ENCODE results near the gene IRX4. TPM values are rescaled to one million over a fixed set of nuclear protein-coding genes. Genes with fewer than 3 reads are reported as not detected.

IRX4 gene
- total RNA-seq, 1 experiment from 2014 or later: 44.7 TPM

DNA sequence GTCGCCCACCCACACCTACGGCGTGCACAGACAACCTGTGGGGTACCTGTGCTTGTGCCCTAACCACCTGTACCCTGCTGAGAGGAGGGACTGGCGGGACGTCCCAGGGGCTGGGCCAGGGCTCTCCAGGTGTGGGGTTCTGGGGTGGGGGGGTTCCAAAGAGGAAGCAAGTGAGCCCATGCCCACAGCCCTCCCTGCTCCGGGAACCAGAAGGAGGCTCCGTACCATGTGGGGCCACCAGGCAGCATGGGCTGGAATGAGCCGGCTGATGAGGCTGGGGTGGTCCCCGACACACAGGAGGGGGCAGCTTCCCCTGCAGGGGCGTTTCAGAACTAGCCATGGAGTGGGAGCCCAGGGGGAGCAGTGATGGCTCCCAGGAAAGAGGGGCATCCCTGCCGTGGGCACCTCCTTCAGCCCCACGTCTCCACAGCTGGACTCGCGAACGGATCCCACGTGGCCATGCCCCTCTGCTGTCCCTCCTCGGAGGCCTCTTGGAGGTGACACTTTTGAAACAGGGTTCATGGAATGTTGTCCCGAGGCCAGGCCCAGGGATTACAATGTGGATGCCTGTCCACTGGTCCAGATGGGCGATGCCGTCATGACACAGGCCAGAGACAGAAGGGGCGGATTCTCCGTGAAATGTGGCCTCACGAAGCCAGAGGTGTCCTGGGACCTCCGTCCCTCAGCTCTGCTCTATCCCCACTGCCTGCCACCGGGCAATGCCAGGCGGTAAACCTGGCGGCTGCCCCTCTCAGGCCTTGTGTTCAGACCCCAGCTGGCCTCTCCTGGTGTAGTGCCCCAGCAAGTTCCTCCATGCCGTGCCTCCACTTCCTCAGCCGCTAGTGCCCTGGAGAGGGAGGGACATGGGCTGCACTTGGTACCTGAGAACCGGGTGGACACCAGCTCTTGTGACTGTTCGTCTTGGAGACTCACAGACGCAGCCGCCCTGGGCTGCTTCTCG is 33.6 kb upstream of the IRX4 start:
- BruUV-seq (replicated peaks): no TSS peak
- POLR2A ChIA-PET: interaction anchor here (1.7 kb wide), 1 partner anchor 28 kb away, joined by 6 read pairs; no protein-coding TSS in a partner anchor
- H3K27ac Mint-ChIP-seq (ENCODE audit: low read depth, unreplicated experiment): no peak overlapping the region
- H3K4me1 Mint-ChIP-seq (ENCODE audit: insufficient read depth, unreplicated experiment): peaks cover 6% of the 10 kb centered on the region
- H3K36me3 Mint-ChIP-seq (ENCODE audit: insufficient read depth, unreplicated experiment): no peaks in the 10 kb centered on the region
- no peak for TF ChIP-seq CTCF (IDR thresholded peaks at IDR 0.05; ENCODE audit: unreplicated experiment)
- no peaks in the 10 kb centered on the region for H3K9me3 Mint-ChIP-seq (ENCODE audit: unreplicated experiment)
- intact Hi-C loops (cut with micrococcal nuclease): no loop called here
- no peak overlapping the region for H3K4me3 Mint-ChIP-seq (ENCODE audit: unreplicated experiment)
- no peaks in the 10 kb centered on the region for H3K27me3 Mint-ChIP-seq (ENCODE audit: insufficient read depth, unreplicated experiment)
- DNase-seq (ENCODE audit: unreplicated experiment): no peak
- CTCF ChIA-PET: no interaction called here

DNA sequence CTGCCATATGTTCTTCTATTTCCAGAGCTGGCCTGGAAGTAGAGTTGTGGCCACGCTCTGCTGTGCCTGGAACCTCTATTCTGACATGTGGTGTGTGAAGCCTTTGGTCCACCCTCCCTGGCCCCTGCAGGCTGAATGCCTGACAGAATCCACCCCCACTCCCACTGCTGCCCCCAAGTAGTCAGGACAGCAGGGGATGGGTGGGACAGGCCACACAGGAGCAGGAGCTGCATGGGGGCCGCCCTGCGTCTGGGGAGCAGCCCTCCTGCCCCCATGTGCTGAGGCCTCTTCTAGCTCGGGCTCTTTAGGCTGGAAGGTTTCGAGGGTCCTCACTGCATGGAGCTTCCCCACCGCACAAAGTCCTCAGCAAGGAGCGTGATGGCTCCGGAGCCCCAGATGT is 32.6 kb upstream of the IRX4 start:
- H3K9me3 Mint-ChIP-seq (ENCODE audit: unreplicated experiment): no peaks in the 10 kb centered on the region
- no TSS peak for BruUV-seq (replicated peaks)

GRCh38 chr5:1914471-1914870 is 31.7 kb upstream of the IRX4 start:
- BruUV-seq (replicated peaks): no TSS peak
- DNase-seq (ENCODE audit: unreplicated experiment): no peak
- CTCF ChIA-PET: no interaction called here
- H3K9me3 Mint-ChIP-seq (ENCODE audit: unreplicated experiment): no peaks in the 10 kb centered on the region
- H3K27me3 Mint-ChIP-seq (ENCODE audit: insufficient read depth, unreplicated experiment): no peaks in the 10 kb centered on the region
- H3K4me1 Mint-ChIP-seq (ENCODE audit: insufficient read depth, unreplicated experiment): peaks cover 6% of the 10 kb centered on the region
- H3K36me3 Mint-ChIP-seq (ENCODE audit: insufficient read depth, unreplicated experiment): no peaks in the 10 kb centered on the region
- TF ChIP-seq CTCF (IDR thresholded peaks at IDR 0.05; ENCODE audit: unreplicated experiment): no peak
- intact Hi-C loops (cut with micrococcal nuclease): no loop called here
- H3K27ac Mint-ChIP-seq (ENCODE audit: low read depth, unreplicated experiment): no peak overlapping the region
- H3K4me3 Mint-ChIP-seq (ENCODE audit: unreplicated experiment): no peak overlapping the region
- POLR2A ChIA-PET: no interaction called here

More for the DNA sequence above, 32.6 kb upstream of the IRX4 start:
- Mint-ChIP-seq H3K4me1 (ENCODE audit: insufficient read depth, unreplicated experiment) (peaks cover 6% of the 10 kb centered on the region), H3K4me3 (ENCODE audit: unreplicated experiment) (no peak overlapping the region), H3K36me3 (ENCODE audit: insufficient read depth, unreplicated experiment) (no peaks in the 10 kb centered on the region), H3K27ac (ENCODE audit: low read depth, unreplicated experiment) (no peak overlapping the region), H3K27me3 (ENCODE audit: insufficient read depth, unreplicated experiment) (no peaks in the 10 kb centered on the region)
- POLR2A ChIA-PET: no interaction called here
- no peak for DNase-seq (ENCODE audit: unreplicated experiment)
- CTCF ChIA-PET: no interaction called here
- TF ChIP-seq CTCF (IDR thresholded peaks at IDR 0.05; ENCODE audit: unreplicated experiment): no peak
- intact Hi-C loops (cut with micrococcal nuclease): no loop called here

DNA sequence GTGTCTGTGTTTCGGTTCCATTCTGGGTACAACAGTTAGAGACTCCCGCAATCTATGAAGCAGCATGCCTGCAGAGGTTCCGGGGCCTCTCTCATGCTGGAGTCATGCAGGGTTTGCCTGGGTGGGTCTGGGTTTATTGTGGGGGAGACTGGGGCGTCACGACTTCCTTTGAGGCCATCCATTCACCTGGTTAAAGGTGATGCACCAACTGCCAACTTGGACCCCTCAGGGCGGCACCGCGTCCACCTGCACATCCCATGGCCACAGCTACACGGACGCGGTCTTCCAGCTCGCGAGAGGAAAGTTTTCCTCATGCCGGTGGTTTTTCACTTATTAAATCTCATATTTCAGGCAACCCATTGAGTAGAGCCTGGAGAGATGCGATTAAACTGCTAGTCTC is 30.9 kb upstream of the IRX4 start:
- ChIA-PET POLR2A (no interaction called here), CTCF (no interaction called here)
- no peaks in the 10 kb centered on the region for H3K36me3 Mint-ChIP-seq (ENCODE audit: insufficient read depth, unreplicated experiment)
- BruUV-seq (replicated peaks): no TSS peak
- H3K4me3 Mint-ChIP-seq (ENCODE audit: unreplicated experiment): no peak overlapping the region
- TF ChIP-seq CTCF (IDR thresholded peaks at IDR 0.05; ENCODE audit: unreplicated experiment): no peak
- H3K4me1 Mint-ChIP-seq (ENCODE audit: insufficient read depth, unreplicated experiment): peaks cover 6% of the 10 kb centered on the region
- intact Hi-C loops (cut with micrococcal nuclease): no loop called here
- no peaks in the 10 kb centered on the region for H3K9me3 Mint-ChIP-seq (ENCODE audit: unreplicated experiment)
- no peak overlapping the region for H3K27ac Mint-ChIP-seq (ENCODE audit: low read depth, unreplicated experiment)
- DNase-seq (ENCODE audit: unreplicated experiment): no peak
- no peaks in the 10 kb centered on the region for H3K27me3 Mint-ChIP-seq (ENCODE audit: insufficient read depth, unreplicated experiment)

Data from MCF 10A (cell line).